Activated CD8-positive, alpha-beta memory T cell treated with anti-CD3 and anti-CD28 coated beads, Interleukin-2, amount 10 ng/mL, durations not matched to agents 7 days and 5 days (primary cell): ENCODE results near the gene TRIM72. TPM values are rescaled to one million over a fixed set of nuclear protein-coding genes. Genes with fewer than 3 reads are reported as not detected.
"Not testable (repeated sequence)": the region's sequence is repeated elsewhere in the genome, so short reads cannot be mapped to it uniquely, and the experiment has no call there.

Experiments used
- ATAC-seq: fragments of 150-1000 bp; cut with Tn5 transposase; one replicate; pipeline ENCODE4 v1.10.0; 2021; ENCODE audit warnings: moderate library complexity
- CTCF ChIA-PET: fragments of 350-600 bp; sonication (Branson Sonifier 250); formaldehyde crosslinking; loops from one replicate; lab custom pipeline; 2021; ENCODE audit warnings: antibody characterized with exemption; lab: Charles Lee
- DNase-seq: peaks from one replicate; pipeline ENCODE4 v3.0.0-alpha.2; 2020
- H3K27ac Mint-ChIP-seq: one replicate; pipeline ENCODE4 v1.8.0; 2021; ENCODE audit warnings: mild to moderate bottlenecking, mixed read lengths
- H3K27me3 Mint-ChIP-seq: one replicate; pipeline ENCODE4 v1.8.0; 2021; ENCODE audit warnings: mixed read lengths
- H3K36me3 Mint-ChIP-seq: one replicate; pipeline ENCODE4 v1.8.0; 2021; ENCODE audit warnings: mild to moderate bottlenecking, mixed read lengths
- H3K4me1 Mint-ChIP-seq: one replicate; pipeline ENCODE4 v1.8.0; 2021; ENCODE audit warnings: mixed read lengths
- H3K4me3 Mint-ChIP-seq: one replicate; pipeline ENCODE4 v1.8.0; 2021; ENCODE audit warnings: mild to moderate bottlenecking, moderate library complexity, mixed read lengths
- H3K9me3 Mint-ChIP-seq: one replicate; pipeline ENCODE4 v1.8.0; 2022; ENCODE audit warnings: low read depth, mixed read lengths
- total RNA-seq, 2 experiments: library from RNA; stranded (reverse); gene quantifications; one replicate each; pipeline ENCODE4 v1.2.3, GENCODE V29; 2021

Gene TRIM72
- total RNA-seq, 2 experiments from 2014 or later, result not detected

- no peak for DNase-seq
- Mint-ChIP-seq H3K9me3 (no peaks in the 10 kb centered on the region), H3K4me3 (no peak overlapping the region), H3K36me3 (peaks cover 34% of the 10 kb centered on the region), H3K4me1 (no peaks in the 10 kb centered on the region), H3K27ac (no peak overlapping the region), H3K27me3 (peaks cover 3% of the 10 kb centered on the region)
- CTCF ChIA-PET, result interaction anchor here (1.0 kb wide), 1 partner anchor 27 kb away, joined by 3 read pairs; no protein-coding TSS in a partner anchor
- no peak for ATAC-seq
These were observed 61.2 kb downstream of the TRIM72 start for GRCh38 chr16:31274831-31275816.

GRCh38 chr16:31276600-31276999, 62.7 kb downstream of the TRIM72 start:
- CTCF ChIA-PET, result interaction anchor here (0.7 to 1.0 kb wide), 2 partner anchors 28 to 80 kb away, joined by 3 read pairs; no protein-coding TSS in a partner anchor
- H3K27ac Mint-ChIP-seq, result no peak overlapping the region
- no peaks in the 10 kb centered on the region for H3K4me1 Mint-ChIP-seq
- H3K9me3 Mint-ChIP-seq, result no peaks in the 10 kb centered on the region
- no peak for DNase-seq
- H3K27me3 Mint-ChIP-seq, result peaks cover 12% of the 10 kb centered on the region
- peaks cover 39% of the 10 kb centered on the region for H3K36me3 Mint-ChIP-seq
- no peak for ATAC-seq
- no peak overlapping the region for H3K4me3 Mint-ChIP-seq

GRCh38 chr16:31277659-31278260, 63.8 kb downstream of the TRIM72 start:
- CTCF ChIA-PET, result no interaction called here

GRCh38 chr16:31278853-31279252, 64.9 kb downstream of the TRIM72 start:
- H3K4me1 Mint-ChIP-seq, H3K4me3 Mint-ChIP-seq, CTCF ChIA-PET, H3K27ac Mint-ChIP-seq, ATAC-seq, H3K9me3 Mint-ChIP-seq, DNase-seq: not testable (repeated sequence)
- H3K36me3 Mint-ChIP-seq, result peaks cover 36% of the 10 kb centered on the region
- peaks cover 20% of the 10 kb centered on the region for H3K27me3 Mint-ChIP-seq

More at GRCh38 chr16:31277659-31278260, 63.8 kb downstream of the TRIM72 start:
- H3K4me1 Mint-ChIP-seq, result no peaks in the 10 kb centered on the region
- no peaks in the 10 kb centered on the region for H3K9me3 Mint-ChIP-seq
- peaks cover 20% of the 10 kb centered on the region for H3K27me3 Mint-ChIP-seq
- H3K4me3 Mint-ChIP-seq, result no peak overlapping the region
- ATAC-seq, result no peak
- no peak overlapping the region for H3K27ac Mint-ChIP-seq
- H3K36me3 Mint-ChIP-seq, result peaks cover 38% of the 10 kb centered on the region
- no peak for DNase-seq

Other genes with a start within 250 kb of the TRIM72 start
- gene HSD3B7, start 228.9 kb upstream of the TRIM72 start, total RNA-seq, result 1 to 10 TPM; 6.6 to 9.7 TPM
- 1 to 10 TPM; 3.5 to 3.6 TPM for gene STX1B, start 203.5 kb upstream of the TRIM72 start, total RNA-seq
- gene STX4, start 180.6 kb upstream of the TRIM72 start, total RNA-seq, result 10 to 100 TPM; 60.0 to 75.6 TPM
- gene ZNF668, start 139.9 kb upstream of the TRIM72 start, total RNA-seq, result 10 to 100 TPM; 18.0 to 20.5 TPM
- 10 to 100 TPM; 31.8 to 37.7 TPM for gene ZNF646, start 139.7 kb upstream of the TRIM72 start, total RNA-seq
- gene PRSS53, start 125.2 kb upstream of the TRIM72 start, total RNA-seq, result 1 to 10 TPM; 5.3 to 6.6 TPM
- 10 to 100 TPM; 66.3 to 68.9 TPM for gene VKORC1, start 119.3 kb upstream of the TRIM72 start, total RNA-seq
- 10 to 100 TPM; 34.7 to 35.4 TPM for gene BCKDK, start 105.7 kb upstream of the TRIM72 start, total RNA-seq
- gene KAT8, start 96.5 kb upstream of the TRIM72 start, total RNA-seq, result 10 to 100 TPM; 54.8 to 56.1 TPM
- gene PRSS8, start 78.4 kb upstream of the TRIM72 start, total RNA-seq, result not detected
- under 1 TPM; 0.59 to 0.96 TPM for gene PRSS36, start 64.1 kb upstream of the TRIM72 start, total RNA-seq
- gene FUS, start 34.0 kb upstream of the TRIM72 start, total RNA-seq, result 100 to 1,000 TPM; 514 to 619 TPM
- 10 to 100 TPM; 55.4 to 99.1 TPM for gene PYCARD, start 11.4 kb upstream of the TRIM72 start, total RNA-seq
- gene PYDC1, start 3.0 kb downstream of the TRIM72 start, total RNA-seq, result not detected
- gene ITGAM, start 45.9 kb downstream of the TRIM72 start, total RNA-seq, result 10 to 100 TPM in 1 of 2 experiments, 1 to 10 TPM in 1; 8.0 to 24.1 TPM
- 10 to 100 TPM; 56.8 to 62.0 TPM for gene ITGAX, start 141.1 kb downstream of the TRIM72 start, total RNA-seq
- gene ITGAD, start 179.2 kb downstream of the TRIM72 start, total RNA-seq, result under 1 TPM; 0.09 to 0.23 TPM
- gene COX6A2, start 214.2 kb downstream of the TRIM72 start, total RNA-seq, result not detected
- under 1 TPM; 0.16 to 0.29 TPM for gene ZNF843, start 228.7 kb downstream of the TRIM72 start, total RNA-seq
- 10 to 100 TPM; 19.2 to 22.2 TPM for gene ARMC5, start 245.4 kb downstream of the TRIM72 start, total RNA-seq